ENCODE results near the gene UBE2L6. TPM values are rescaled to one million over a fixed set of nuclear protein-coding genes. Genes with fewer than 3 reads are reported as not detected.

Gene UBE2L6
- total and polyA plus RNA-seq, 11 donors, result 10.2 to 175 (median 14.5) TPM

DNA sequence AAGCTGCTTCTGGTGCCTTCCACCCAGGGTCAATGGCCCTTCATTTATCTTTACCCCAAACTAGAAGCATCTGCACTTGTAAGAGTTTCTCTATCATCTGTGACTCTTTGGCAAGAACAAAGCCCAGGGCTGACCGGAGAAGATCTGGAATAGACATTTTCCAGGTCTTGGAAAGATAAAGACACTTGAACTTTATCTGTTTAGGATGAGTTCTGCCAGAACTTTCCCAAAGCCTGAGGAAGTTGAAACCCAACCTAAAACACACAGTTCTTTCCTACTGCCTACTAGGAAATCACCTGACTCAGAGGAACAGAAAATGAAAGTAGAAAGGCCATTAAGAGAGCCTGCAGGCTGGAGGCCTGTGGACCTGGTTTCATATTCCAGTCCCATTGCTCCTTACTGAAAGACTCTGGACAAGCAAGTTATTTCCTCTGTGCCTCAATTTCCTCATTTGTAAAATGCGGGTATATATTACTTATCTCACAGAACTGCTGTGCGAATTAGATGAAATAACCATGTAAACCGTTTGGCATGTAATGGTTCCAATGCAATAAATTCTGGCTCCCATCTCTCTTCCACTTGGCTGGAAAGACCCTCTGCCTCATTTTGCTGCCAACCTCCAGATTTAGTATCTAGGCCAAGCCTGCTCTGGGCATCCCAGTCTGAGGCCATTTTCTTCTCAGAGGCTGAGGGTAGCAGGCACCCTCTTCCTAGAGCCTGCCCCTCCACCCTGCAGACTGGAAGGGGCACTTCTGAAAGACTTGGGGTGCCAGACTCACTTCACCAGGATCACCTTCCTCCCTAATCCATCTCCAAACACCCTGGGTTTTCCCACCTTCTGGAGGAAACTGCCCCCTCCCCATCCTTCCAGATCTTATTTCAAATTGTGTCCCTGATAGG lies 1.2 kb downstream of the UBE2L6 start:
- H3K4me3 ChIP-seq, result peak overlapping the region; percentile 6 to 96 (median 78)
- H3K36me3 ChIP-seq, result peaks cover 0 to 26% (median 0%) of the 10 kb centered on the region in 9 donors
- H3K27me3 ChIP-seq, result no peaks in the 10 kb centered on the region
- no peaks in the 10 kb centered on the region for H3K9me3 ChIP-seq
- intact Hi-C loops (cut with DNase I), result loop anchor here in 3 of 10 donors (2.0 to 10.0 kb wide), 4 partner anchors 79 to 949 kb away; partner anchors contain the start of gene YPEL4 (in 1 of the 3)
- H3K27ac ChIP-seq, result peak overlapping the region; percentile 39 to 94 (median 84)
- H3K4me1 ChIP-seq, result peaks cover 0 to 72% (median 18%) of the 10 kb centered on the region in 12 donors
- DNase-seq (peak in 1 of 5 donors; percentile 38), ATAC-seq (peak; percentile 45 to 82 (median 54))
- TF ChIP-seq, protein P1, sequence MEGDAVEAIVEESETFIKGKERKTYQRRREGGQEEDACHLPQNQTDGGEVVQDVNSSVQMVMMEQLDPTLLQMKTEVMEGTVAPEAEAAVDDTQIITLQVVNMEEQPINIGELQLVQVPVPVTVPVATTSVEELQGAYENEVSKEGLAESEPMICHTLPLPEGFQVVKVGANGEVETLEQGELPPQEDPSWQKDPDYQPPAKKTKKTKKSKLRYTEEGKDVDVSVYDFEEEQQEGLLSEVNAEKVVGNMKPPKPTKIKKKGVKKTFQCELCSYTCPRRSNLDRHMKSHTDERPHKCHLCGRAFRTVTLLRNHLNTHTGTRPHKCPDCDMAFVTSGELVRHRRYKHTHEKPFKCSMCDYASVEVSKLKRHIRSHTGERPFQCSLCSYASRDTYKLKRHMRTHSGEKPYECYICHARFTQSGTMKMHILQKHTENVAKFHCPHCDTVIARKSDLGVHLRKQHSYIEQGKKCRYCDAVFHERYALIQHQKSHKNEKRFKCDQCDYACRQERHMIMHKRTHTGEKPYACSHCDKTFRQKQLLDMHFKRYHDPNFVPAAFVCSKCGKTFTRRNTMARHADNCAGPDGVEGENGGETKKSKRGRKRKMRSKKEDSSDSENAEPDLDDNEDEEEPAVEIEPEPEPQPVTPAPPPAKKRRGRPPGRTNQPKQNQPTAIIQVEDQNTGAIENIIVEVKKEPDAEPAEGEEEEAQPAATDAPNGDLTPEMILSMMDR (IDR thresholded peaks at IDR 0.05), result no peak
- TF ChIP-seq POLR2A (IDR thresholded peaks at IDR 0.05), result no peak
- WGBS, 4 donors, result 29 to 46% (median 40%) methylated on average over 4 of the region's 4 CpGs

GRCh38 chr11:57562596-57562995 lies 4.9 kb downstream of the UBE2L6 start:
- Histone ChIP-seq H3K36me3 (peaks cover 0 to 54% (median 26%) of the 10 kb centered on the region in 9 donors), H3K27ac (no peak overlapping the region), H3K4me3 (no peak overlapping the region), H3K4me1 (peaks cover 0 to 60% (median 13%) of the 10 kb centered on the region in 12 donors), H3K9me3 (no peaks in the 10 kb centered on the region), H3K27me3 (no peaks in the 10 kb centered on the region)
- ATAC-seq (no peak), DNase-seq (no peak)
- no peak for TF ChIP-seq POLR2A (IDR thresholded peaks at IDR 0.05)
- TF ChIP-seq, protein P1 (IDR thresholded peaks at IDR 0.05), result no peak
- 70 to 77% (median 74%) methylated on average over 4 of the region's 4 CpGs for WGBS, 4 donors
- intact Hi-C loops (cut with DNase I), result loop anchor here in 3 of 10 donors (5.0 to 10.0 kb wide), 4 partner anchors 35 to 952 kb away; partner anchors contain the start of gene SERPING1 (in 1 of the 3)

DNA sequence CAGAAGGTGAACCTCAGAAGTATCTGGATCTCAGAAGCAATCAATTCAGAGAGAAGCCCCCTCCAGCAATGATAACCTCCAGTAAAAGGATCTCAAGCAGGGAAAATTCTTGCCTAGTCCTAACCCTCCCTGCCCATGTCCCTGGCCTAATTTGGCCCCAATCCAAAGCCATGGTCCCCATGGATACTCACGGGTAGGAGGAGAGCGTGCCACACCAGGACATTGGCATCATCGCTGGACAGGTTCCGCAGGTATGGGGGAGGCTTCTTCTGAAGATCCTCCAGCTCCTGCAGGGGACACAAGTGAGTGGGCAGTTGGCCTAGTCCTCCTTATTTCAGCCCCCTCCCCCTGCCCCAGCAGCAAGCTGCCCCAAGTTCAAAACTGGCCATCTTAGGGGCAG lies 7.3 kb downstream of the UBE2L6 start:
- Histone ChIP-seq H3K9me3 (no peaks in the 10 kb centered on the region), H3K27me3 (no peaks in the 10 kb centered on the region), H3K4me3 (no peak overlapping the region), H3K36me3 (peaks cover 0 to 79% (median 50%) of the 10 kb centered on the region in 9 donors), H3K27ac (no peak overlapping the region), H3K4me1 (peaks cover 0 to 44% (median under 1%) of the 10 kb centered on the region in 12 donors)
- no peak for ATAC-seq
- DNase-seq, result no peak
- WGBS, 4 donors, result 80 to 94% (median 91%) methylated on average over 2 to 4 of the region's 4 CpGs
- intact Hi-C loops (cut with DNase I), result loop anchor here in 3 of 10 donors (5.0 to 10.0 kb wide), 4 partner anchors 37 to 955 kb away; partner anchors contain the start of gene SERPING1 (in 1 of the 3)
- no peak for TF ChIP-seq POLR2A (IDR thresholded peaks at IDR 0.05)
- TF ChIP-seq, protein P1 (IDR thresholded peaks at IDR 0.05), result no peak

DNA sequence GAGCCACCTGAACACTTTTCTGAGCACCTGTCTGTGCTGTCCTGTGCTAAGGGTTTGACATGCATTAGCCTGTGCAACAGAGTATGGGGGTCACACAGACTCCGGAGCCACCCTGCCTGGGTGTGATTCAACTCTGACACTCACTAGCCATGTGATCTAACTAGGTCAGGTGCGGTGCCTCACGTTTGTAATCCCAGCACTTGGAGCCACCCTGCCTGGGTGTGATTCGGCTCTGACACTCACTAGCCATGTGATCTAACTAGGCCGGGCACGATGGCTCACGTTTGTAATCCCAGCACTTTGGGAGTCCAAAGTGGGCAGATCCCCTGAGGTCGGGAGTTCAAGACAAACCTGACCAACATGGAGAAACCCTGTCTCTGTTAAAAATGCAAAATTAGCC lies 11.4 kb downstream of the UBE2L6 start:
- 73 to 89% (median 80%) methylated on average over 4 to 8 of the region's 8 CpGs for WGBS, 4 donors
- Histone ChIP-seq H3K9me3 (no peaks in the 10 kb centered on the region), H3K27ac (no peak overlapping the region), H3K27me3 (no peaks in the 10 kb centered on the region), H3K4me1 (peaks cover 0 to 3% (median 0%) of the 10 kb centered on the region in 12 donors), H3K4me3 (no peak overlapping the region), H3K36me3 (peaks cover 0 to 94% (median 90%) of the 10 kb centered on the region in 9 donors)
- intact Hi-C loops (cut with DNase I), result no loop called here
- TF ChIP-seq POLR2A (IDR thresholded peaks at IDR 0.05), result no peak
- TF ChIP-seq, protein P1 (IDR thresholded peaks at IDR 0.05), result no peak
- ATAC-seq, result no peak
- DNase-seq, result no peak
